ENCODE data around the gene CEBPZ. TPM values are rescaled to one million over a fixed set of nuclear protein-coding genes. Genes with fewer than 3 reads are reported as not detected.
A peak's percentile ranks its signal among the peaks of the same experiment; 100 is the strongest.

The CEBPZ gene
- total and polyA plus RNA-seq, 2 of the 13 experiments (the other 11 are each of a cell fraction or from before 2014, with no cell fraction given), result 14.4 to 117 TPM

DNA sequence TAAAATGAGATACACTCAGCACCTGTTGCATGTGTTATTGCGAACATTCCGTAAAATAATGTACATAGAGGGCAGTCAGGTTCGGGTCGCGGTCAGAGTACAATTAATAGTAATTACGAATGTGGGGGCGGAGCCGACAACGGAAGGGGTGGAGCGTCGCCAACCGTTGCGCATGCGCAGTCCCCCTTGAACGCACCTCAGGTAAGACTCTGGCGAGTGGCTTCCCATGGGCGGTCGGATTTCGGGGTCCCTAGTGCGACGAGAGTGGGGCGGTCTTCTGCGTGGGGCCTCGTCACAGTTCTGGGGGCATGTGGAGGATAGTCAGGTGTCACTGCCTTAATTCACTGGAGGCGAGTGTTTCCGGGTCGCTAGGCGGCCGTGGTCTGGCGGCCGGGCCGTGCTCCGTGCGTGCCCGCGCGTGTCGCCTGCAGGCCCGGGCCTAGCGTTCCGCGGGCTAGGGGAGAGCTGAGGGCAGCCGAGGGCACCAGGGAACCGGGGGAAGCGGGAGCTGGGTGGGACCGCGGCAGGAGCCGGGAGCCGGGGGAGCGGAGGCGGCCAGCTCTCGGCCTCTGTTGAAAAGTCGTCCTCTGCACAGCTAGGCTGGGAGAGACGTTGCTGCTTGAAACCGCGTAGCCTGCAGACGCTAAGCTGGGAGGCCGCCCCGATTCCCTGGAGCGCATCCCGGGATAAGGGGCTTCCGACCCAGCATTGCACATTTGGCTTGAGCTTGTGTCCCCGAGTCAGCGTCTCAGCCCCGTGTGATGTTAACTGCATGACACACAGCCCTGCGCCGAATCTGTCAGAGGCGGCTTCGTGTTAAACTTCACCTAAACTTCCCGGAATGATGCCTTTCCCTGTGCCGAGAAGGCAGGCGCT is 34.8 kb downstream of the CEBPZ start, which contains the start of gene CEBPZOS (continued):
- TF ChIP-seq, protein P1, sequence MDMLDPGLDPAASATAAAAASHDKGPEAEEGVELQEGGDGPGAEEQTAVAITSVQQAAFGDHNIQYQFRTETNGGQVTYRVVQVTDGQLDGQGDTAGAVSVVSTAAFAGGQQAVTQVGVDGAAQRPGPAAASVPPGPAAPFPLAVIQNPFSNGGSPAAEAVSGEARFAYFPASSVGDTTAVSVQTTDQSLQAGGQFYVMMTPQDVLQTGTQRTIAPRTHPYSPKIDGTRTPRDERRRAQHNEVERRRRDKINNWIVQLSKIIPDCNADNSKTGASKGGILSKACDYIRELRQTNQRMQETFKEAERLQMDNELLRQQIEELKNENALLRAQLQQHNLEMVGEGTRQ (IDR thresholded peaks at IDR 0.05; ENCODE audit: low read depth, low read length), result no peak
- TF ChIP-seq, protein P1 (CRISPR knock-in tag; IDR thresholded peaks at IDR 0.05; ENCODE audit: borderline replicate concordance), result peak; percentile 50; the same call in 1 of the 2 replicates
- TF ChIP-seq RBAK (CRISPR knock-in tag; IDR thresholded peaks at IDR 0.05) (no peak), KLF6 (CRISPR knock-in tag; IDR thresholded peaks at IDR 0.05) (peak; percentile 63; the same call in 1 of the 2 replicates), RFXANK (CRISPR knock-in tag; IDR thresholded peaks at IDR 0.05) (no peak; the same call in 1 of the 2 replicates), CC2D1A (CRISPR knock-in tag; IDR thresholded peaks at IDR 0.05) (no peak), HNRNPK (IDR thresholded peaks at IDR 0.05; ENCODE audit: low read depth, low read length, poor library complexity, severe bottlenecking) (no peak), ZNF737 (CRISPR knock-in tag; IDR thresholded peaks at IDR 0.05; ENCODE audit: borderline replicate concordance) (peak; percentile 97), PAF1 (CRISPR knock-in tag; IDR thresholded peaks at IDR 0.05) (no peak), ZNF674 (CRISPR knock-in tag; IDR thresholded peaks at IDR 0.05; ENCODE audit: low read depth) (no peak; the same call in 1 of the 2 replicates), ZNF878 (CRISPR knock-in tag; IDR thresholded peaks at IDR 0.05) (peak; percentile 80; the same call in 1 of the 2 replicates), SAP130 (CRISPR knock-in tag; IDR thresholded peaks at IDR 0.05; ENCODE audit: low read depth) (peak; percentile 72), MTA3 (CRISPR knock-in tag; IDR thresholded peaks at IDR 0.05) (no peak), HMGA1 (CRISPR knock-in tag; conservative IDR thresholded peaks at IDR 0.05) (no peak), ZNF83 (CRISPR knock-in tag; IDR thresholded peaks at IDR 0.05; ENCODE audit: borderline replicate concordance) (peak; percentile 52; the same call in 1 of the 2 replicates), PTBP1 (IDR thresholded peaks at IDR 0.05; ENCODE audit: low read depth, low read length, poor library complexity, severe bottlenecking) (peak; percentile 29)
- TF ChIP-seq, protein P2, sequence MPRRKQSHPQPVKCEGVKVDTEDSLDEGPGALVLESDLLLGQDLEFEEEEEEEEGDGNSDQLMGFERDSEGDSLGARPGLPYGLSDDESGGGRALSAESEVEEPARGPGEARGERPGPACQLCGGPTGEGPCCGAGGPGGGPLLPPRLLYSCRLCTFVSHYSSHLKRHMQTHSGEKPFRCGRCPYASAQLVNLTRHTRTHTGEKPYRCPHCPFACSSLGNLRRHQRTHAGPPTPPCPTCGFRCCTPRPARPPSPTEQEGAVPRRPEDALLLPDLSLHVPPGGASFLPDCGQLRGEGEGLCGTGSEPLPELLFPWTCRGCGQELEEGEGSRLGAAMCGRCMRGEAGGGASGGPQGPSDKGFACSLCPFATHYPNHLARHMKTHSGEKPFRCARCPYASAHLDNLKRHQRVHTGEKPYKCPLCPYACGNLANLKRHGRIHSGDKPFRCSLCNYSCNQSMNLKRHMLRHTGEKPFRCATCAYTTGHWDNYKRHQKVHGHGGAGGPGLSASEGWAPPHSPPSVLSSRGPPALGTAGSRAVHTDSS (CRISPR knock-in tag; conservative IDR thresholded peaks at IDR 0.05), result no peak
- TF ChIP-seq, protein P3, sequence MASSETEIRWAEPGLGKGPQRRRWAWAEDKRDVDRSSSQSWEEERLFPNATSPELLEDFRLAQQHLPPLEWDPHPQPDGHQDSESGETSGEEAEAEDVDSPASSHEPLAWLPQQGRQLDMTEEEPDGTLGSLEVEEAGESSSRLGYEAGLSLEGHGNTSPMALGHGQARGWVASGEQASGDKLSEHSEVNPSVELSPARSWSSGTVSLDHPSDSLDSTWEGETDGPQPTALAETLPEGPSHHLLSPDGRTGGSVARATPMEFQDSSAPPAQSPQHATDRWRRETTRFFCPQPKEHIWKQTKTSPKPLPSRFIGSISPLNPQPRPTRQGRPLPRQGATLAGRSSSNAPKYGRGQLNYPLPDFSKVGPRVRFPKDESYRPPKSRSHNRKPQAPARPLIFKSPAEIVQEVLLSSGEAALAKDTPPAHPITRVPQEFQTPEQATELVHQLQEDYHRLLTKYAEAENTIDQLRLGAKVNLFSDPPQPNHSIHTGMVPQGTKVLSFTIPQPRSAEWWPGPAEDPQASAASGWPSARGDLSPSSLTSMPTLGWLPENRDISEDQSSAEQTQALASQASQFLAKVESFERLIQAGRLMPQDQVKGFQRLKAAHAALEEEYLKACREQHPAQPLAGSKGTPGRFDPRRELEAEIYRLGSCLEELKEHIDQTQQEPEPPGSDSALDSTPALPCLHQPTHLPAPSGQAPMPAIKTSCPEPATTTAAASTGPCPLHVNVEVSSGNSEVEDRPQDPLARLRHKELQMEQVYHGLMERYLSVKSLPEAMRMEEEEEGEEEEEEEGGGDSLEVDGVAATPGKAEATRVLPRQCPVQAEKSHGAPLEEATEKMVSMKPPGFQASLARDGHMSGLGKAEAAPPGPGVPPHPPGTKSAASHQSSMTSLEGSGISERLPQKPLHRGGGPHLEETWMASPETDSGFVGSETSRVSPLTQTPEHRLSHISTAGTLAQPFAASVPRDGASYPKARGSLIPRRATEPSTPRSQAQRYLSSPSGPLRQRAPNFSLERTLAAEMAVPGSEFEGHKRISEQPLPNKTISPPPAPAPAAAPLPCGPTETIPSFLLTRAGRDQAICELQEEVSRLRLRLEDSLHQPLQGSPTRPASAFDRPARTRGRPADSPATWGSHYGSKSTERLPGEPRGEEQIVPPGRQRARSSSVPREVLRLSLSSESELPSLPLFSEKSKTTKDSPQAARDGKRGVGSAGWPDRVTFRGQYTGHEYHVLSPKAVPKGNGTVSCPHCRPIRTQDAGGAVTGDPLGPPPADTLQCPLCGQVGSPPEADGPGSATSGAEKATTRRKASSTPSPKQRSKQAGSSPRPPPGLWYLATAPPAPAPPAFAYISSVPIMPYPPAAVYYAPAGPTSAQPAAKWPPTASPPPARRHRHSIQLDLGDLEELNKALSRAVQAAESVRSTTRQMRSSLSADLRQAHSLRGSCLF (CRISPR knock-in tag; IDR thresholded peaks at IDR 0.05; ENCODE audit: borderline replicate concordance), result peak; percentile 73; the same call in 1 of the 2 replicates
- TF ChIP-seq, protein P4, sequence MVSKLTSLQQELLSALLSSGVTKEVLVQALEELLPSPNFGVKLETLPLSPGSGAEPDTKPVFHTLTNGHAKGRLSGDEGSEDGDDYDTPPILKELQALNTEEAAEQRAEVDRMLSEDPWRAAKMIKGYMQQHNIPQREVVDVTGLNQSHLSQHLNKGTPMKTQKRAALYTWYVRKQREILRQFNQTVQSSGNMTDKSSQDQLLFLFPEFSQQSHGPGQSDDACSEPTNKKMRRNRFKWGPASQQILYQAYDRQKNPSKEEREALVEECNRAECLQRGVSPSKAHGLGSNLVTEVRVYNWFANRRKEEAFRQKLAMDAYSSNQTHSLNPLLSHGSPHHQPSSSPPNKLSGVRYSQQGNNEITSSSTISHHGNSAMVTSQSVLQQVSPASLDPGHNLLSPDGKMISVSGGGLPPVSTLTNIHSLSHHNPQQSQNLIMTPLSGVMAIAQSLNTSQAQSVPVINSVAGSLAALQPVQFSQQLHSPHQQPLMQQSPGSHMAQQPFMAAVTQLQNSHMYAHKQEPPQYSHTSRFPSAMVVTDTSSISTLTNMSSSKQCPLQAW (CRISPR knock-in tag; IDR thresholded peaks at IDR 0.05), result no peak; the same call in none of the 2 replicates
